ENCODE data around the gene RIPPLY2. TPM values are rescaled to one million over a fixed set of nuclear protein-coding genes. Genes with fewer than 3 reads are reported as not detected.

Gene RIPPLY2
- polyA plus RNA-seq, 1 of the 3 experiments (the other 2 are of a cell fraction), result 0.33 TPM

DNA sequence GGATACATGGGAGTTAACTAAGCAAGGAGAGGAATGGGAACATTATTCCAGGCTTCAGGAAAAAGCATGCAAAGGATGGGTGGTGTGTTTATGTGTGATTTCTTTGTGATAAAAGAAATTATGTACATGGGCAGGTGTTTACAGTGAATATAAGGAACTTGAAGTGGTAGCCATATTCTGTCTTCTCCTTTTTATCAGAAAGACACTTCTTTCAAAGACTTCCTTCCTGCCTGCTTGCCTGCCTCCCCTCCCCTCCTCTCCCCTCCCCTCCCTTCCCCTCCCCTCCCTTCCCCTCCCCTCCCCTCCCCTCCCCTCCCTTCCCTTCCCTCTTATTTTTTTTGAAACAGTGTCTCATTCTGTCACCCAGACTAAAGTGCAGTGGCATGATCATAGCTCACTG lies 20.7 kb downstream of the RIPPLY2 start:
- no peak overlapping the region for H3K4me2 ChIP-seq
- H4K20me1 ChIP-seq (ENCODE audit: insufficient read depth), result no peaks in the 10 kb centered on the region
- POLR2A ChIA-PET, result no interaction called here
- no peak overlapping the region for H3K27ac ChIP-seq (ENCODE audit: low read depth in 2 of 2, low read length in 1 of 2)
- no peaks in the 10 kb centered on the region for H3K9me2 ChIP-seq
- H2AFZ ChIP-seq (ENCODE audit: low read depth), result no peak overlapping the region
- H3K9me3 ChIP-seq, result no peaks in the 10 kb centered on the region
- H3K4me1 ChIP-seq (ENCODE audit: control insufficient read depth in 1 of 2, insufficient read depth in 2 of 2, low read depth in 1 of 2, low read length in 1 of 2), result peaks cover 0 to under 1% of the 10 kb centered on the region in 2 experiments; a peak in 2 of 4 replicates
- no peaks in the 10 kb centered on the region for H3F3A ChIP-seq (replicated peaks; ENCODE audit: insufficient read depth)
- H3K27me3 ChIP-seq (ENCODE audit: insufficient read depth), result no peaks in the 10 kb centered on the region
- no peak overlapping the region for H3K9ac ChIP-seq
- peaks cover 0 to 3% of the 10 kb centered on the region in 2 experiments for H3K36me3 ChIP-seq (replicated peaks in 1 of 2; ENCODE audit: control insufficient read depth in 1 of 2, insufficient read depth in 2 of 2, low read length in 1 of 2)
- no peak for DNase-seq
- TF ChIP-seq SIN3A (IDR thresholded peaks at IDR 0.05; ENCODE audit: borderline replicate concordance, low read depth, low read length) (no peak), EZH2phosphoT487 (IDR thresholded peaks at IDR 0.05; ENCODE audit: borderline replicate concordance, low read depth) (no peak), CHD2 (IDR thresholded peaks at IDR 0.05; ENCODE audit: low read length, partially characterized antibody) (no peak), FOSL2 (IDR thresholded peaks at IDR 0.05; ENCODE audit: borderline replicate concordance, low read depth) (no peak), YY1 (IDR thresholded peaks at IDR 0.05; ENCODE audit: low read depth) (no peak), SMC3 (IDR thresholded peaks at IDR 0.05; ENCODE audit: low read depth, low read length) (no peak), ELF1 (IDR thresholded peaks at IDR 0.05) (no peak), TAF1 (IDR thresholded peaks at IDR 0.05; ENCODE audit: borderline replicate concordance, low read depth, low read length) (no peak), RXRA (IDR thresholded peaks at IDR 0.05; ENCODE audit: borderline replicate concordance, low read depth) (no peak), EP300 (IDR thresholded peaks at IDR 0.05; ENCODE audit: borderline replicate concordance in 1 of 2, low read depth in 1 of 2, low read length in 1 of 2) (no peak), RAD21 (IDR thresholded peaks at IDR 0.05; ENCODE audit: low read length) (no peak), TCF12 (IDR thresholded peaks at IDR 0.05) (no peak), FOXM1 (IDR thresholded peaks at IDR 0.05; ENCODE audit: low read depth) (no peak)
- TF ChIP-seq, protein P1, sequence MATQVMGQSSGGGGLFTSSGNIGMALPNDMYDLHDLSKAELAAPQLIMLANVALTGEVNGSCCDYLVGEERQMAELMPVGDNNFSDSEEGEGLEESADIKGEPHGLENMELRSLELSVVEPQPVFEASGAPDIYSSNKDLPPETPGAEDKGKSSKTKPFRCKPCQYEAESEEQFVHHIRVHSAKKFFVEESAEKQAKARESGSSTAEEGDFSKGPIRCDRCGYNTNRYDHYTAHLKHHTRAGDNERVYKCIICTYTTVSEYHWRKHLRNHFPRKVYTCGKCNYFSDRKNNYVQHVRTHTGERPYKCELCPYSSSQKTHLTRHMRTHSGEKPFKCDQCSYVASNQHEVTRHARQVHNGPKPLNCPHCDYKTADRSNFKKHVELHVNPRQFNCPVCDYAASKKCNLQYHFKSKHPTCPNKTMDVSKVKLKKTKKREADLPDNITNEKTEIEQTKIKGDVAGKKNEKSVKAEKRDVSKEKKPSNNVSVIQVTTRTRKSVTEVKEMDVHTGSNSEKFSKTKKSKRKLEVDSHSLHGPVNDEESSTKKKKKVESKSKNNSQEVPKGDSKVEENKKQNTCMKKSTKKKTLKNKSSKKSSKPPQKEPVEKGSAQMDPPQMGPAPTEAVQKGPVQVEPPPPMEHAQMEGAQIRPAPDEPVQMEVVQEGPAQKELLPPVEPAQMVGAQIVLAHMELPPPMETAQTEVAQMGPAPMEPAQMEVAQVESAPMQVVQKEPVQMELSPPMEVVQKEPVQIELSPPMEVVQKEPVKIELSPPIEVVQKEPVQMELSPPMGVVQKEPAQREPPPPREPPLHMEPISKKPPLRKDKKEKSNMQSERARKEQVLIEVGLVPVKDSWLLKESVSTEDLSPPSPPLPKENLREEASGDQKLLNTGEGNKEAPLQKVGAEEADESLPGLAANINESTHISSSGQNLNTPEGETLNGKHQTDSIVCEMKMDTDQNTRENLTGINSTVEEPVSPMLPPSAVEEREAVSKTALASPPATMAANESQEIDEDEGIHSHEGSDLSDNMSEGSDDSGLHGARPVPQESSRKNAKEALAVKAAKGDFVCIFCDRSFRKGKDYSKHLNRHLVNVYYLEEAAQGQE (IDR thresholded peaks at IDR 0.05; ENCODE audit: low read depth, low read length), result no peak
- TF ChIP-seq, protein P2, sequence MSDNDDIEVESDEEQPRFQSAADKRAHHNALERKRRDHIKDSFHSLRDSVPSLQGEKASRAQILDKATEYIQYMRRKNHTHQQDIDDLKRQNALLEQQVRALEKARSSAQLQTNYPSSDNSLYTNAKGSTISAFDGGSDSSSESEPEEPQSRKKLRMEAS (IDR thresholded peaks at IDR 0.05; ENCODE audit: low read depth), result no peak
- CTCF ChIA-PET, result no interaction called here
- 0 out of 2 replicates have a peak, but pooled peaks cover 5% of the 10 kb centered on the region for H3K79me2 ChIP-seq (ENCODE audit: insufficient read depth)
- no peak overlapping the region for H3K4me3 ChIP-seq (ENCODE audit: low read depth in 2 of 2, low read length in 1 of 2)

DNA sequence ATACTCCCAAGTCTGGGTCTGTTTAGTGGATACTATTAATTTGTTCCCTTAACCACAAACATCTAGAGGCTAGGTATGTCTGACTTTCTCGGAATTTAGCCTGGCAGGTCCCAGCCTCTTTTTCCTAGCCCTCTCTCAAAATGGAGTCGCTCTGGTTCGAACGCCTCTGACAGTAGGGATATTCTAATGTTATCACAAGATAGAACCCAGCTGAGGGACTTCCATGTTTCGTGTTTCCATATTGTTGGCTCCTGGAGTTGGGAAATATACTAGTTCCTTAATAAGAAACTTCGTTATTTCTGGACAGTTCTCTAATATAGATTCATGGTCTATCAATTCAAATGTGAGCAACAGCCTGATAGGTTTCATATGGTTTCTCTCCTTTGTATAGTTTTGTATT lies 22.7 kb downstream of the RIPPLY2 start:
- no peaks in the 10 kb centered on the region for H3K27me3 ChIP-seq (ENCODE audit: insufficient read depth)
- DNase-seq, result no peak
- H2AFZ ChIP-seq (ENCODE audit: low read depth), result no peak overlapping the region
- H3K9me2 ChIP-seq, result no peaks in the 10 kb centered on the region
- H3K9me3 ChIP-seq, result no peaks in the 10 kb centered on the region
- no peak overlapping the region for H3K4me2 ChIP-seq
- ChIA-PET CTCF (interaction anchor here (0.8 kb wide), 1 partner anchor 10 kb away, joined by 3 read pairs; no protein-coding TSS in a partner anchor), POLR2A (no interaction called here)
- 0 out of 2 replicates have a peak, but pooled peaks cover 5% of the 10 kb centered on the region for H3K79me2 ChIP-seq (ENCODE audit: insufficient read depth)
- H3K36me3 ChIP-seq (replicated peaks in 1 of 2; ENCODE audit: control insufficient read depth in 1 of 2, insufficient read depth in 2 of 2, low read length in 1 of 2), result peaks cover 0 to 3% of the 10 kb centered on the region in 2 experiments
- H3K4me1 ChIP-seq (ENCODE audit: control insufficient read depth in 1 of 2, insufficient read depth in 2 of 2, low read depth in 1 of 2, low read length in 1 of 2), result peaks cover 0 to 2% of the 10 kb centered on the region in 2 experiments; a peak in 3 of 4 replicates
- H3K9ac ChIP-seq, result no peak overlapping the region
- H3K27ac ChIP-seq (ENCODE audit: low read depth in 2 of 2, low read length in 1 of 2), result no peak overlapping the region
- H3F3A ChIP-seq (replicated peaks; ENCODE audit: insufficient read depth), result no peaks in the 10 kb centered on the region
- H4K20me1 ChIP-seq (ENCODE audit: insufficient read depth), result peaks cover 4% of the 10 kb centered on the region; the same call in 1 of the 2 replicates
- 94% methylated on average over 6 of the region's 6 CpGs for WGBS (ENCODE audit: low lambda C conversion rate)
- H3K4me3 ChIP-seq (ENCODE audit: low read depth in 2 of 2, low read length in 1 of 2), result no peak overlapping the region
- no peak for TF ChIP-seq NRF1 (IDR thresholded peaks at IDR 0.05; ENCODE audit: low read depth, low read length)
- TF ChIP-seq ELF1 (IDR thresholded peaks at IDR 0.05), result no peak
- TF ChIP-seq NFIC (IDR thresholded peaks at IDR 0.05; ENCODE audit: borderline replicate concordance), result no peak
- no peak for TF ChIP-seq GABPA (IDR thresholded peaks at IDR 0.05; ENCODE audit: low read depth)
- TF ChIP-seq, protein P1 (IDR thresholded peaks at IDR 0.05; ENCODE audit: low read depth, low read length), result no peak
- TF ChIP-seq, protein P3, sequence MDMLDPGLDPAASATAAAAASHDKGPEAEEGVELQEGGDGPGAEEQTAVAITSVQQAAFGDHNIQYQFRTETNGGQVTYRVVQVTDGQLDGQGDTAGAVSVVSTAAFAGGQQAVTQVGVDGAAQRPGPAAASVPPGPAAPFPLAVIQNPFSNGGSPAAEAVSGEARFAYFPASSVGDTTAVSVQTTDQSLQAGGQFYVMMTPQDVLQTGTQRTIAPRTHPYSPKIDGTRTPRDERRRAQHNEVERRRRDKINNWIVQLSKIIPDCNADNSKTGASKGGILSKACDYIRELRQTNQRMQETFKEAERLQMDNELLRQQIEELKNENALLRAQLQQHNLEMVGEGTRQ (IDR thresholded peaks at IDR 0.05; ENCODE audit: borderline replicate concordance, low read depth, low read length), result no peak
- no peak for TF ChIP-seq TAF1 (IDR thresholded peaks at IDR 0.05; ENCODE audit: borderline replicate concordance, low read depth, low read length)
- TF ChIP-seq, protein P4, sequence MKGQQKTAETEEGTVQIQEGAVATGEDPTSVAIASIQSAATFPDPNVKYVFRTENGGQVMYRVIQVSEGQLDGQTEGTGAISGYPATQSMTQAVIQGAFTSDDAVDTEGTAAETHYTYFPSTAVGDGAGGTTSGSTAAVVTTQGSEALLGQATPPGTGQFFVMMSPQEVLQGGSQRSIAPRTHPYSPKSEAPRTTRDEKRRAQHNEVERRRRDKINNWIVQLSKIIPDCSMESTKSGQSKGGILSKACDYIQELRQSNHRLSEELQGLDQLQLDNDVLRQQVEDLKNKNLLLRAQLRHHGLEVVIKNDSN (IDR thresholded peaks at IDR 0.05; ENCODE audit: borderline replicate concordance, low read depth), result no peak
